NCI-H1417 treated with DMSO at 0.1 percent for 48 hours (cell line): Measurements from ENCODE around the gene CTNND2.

ENCODE experiments used
- DNase-seq: peaks from one replicate; lab custom pipeline; 2025; lab: John Stamatoyannopoulos, UW

Gene CTNND2

GRCh38 chr5:11519236-11519635 is 385.0 kb downstream of the CTNND2 start:
- DNase-seq, result no peak

- DNase-seq, result no peak
These were observed 385.6 kb downstream of the CTNND2 start for GRCh38 chr5:11518676-11519075.

DNA sequence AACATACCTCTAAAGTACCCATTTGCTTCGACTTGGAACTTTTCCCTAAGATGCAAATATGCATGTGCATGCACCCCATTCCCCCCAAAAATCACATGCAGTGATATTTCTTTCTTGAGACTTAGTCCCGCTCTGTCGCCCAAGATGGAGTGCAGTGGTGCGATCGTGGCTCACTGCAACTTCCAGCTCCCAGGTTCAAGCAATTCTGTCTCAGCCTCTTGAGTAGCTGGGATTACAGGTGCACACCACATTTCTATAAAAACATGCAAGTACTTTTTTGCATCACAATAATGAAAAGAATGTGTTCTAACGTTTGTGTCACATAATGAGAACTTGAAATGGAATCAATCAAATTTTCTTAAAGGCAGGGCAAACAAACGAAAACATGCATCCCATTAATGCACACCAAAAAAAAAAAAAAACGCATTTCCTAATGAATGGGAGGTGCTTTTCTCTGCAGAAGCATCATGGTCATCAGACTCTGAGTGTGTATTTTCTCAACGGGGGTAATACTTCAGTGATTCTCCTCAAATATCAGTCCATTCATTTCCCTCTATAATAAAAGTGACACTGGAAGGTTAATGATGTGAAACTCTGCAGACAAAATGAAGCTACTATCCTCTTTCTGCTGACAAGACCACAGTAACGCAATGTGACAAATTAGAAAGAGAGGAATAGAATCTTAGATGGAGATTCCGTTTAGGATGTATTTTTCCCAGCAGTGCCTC is 389.4 kb downstream of the CTNND2 start:
- DNase-seq, result no peak

- DNase-seq, result no peak
These were observed 392.4 kb downstream of the CTNND2 start for GRCh38 chr5:11511878-11512277.

- DNase-seq, result no peak
These were observed 393.4 kb downstream of the CTNND2 start for GRCh38 chr5:11510889-11511288.

- no peak for DNase-seq
These were observed 394.5 kb downstream of the CTNND2 start for GRCh38 chr5:11509793-11510192.

GRCh38 chr5:11507156-11507910 is 396.9 kb downstream of the CTNND2 start:
- DNase-seq, result no peak

DNA sequence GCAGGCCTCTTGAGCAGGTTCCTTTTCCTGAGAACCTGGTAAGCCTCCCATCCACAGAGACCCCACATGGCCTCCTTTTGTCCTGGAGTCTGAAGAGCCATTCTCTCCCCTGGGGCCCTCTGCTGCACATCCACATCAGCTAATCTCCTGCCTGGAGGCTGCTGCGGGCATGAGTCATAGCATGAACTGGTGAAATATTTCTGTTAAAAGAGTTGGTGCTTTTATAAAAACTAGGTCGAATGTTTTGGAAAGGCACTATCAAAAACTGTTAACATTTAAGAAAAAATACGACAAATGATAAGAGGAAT is 399.4 kb downstream of the CTNND2 start:
- no peak for DNase-seq

DNA sequence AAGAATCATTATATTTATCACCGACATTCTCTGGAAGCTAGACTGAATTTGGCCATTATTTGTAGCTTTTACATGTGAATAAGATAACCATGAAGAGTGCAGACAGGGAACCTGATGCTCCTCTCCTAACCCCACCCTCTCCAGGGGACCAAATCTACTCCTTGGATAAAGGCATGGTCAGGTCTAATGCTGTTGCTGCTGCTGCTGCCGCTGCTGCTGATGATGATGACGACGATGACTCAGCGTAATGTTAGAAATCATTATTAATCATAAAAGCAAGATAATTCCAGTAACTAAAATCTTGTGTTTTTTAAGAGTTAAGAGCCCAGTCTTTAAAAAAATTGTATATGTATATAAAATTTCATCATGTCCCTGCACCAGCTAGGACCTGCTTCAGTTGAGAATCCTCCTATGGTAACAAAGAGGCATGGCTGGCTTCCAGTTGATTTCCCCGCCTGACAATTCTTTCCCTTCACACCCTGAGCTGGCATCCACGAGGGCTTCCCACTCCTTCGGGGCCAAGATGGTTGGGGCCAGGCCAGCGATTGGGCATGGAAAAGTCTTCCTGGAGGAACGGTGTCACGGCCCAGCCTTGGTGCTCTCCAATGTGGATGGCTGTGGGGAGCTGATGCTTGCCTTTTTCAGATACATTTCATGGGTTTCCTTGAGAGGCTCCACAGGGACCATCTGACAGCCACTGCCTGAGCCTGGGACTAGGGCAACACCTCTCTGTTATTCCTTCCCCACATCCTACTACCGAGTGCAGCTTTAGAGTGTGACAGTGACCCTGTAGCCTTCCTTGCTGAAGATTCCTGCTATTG is 400.0 kb downstream of the CTNND2 start:
- DNase-seq, result no peak

DNA sequence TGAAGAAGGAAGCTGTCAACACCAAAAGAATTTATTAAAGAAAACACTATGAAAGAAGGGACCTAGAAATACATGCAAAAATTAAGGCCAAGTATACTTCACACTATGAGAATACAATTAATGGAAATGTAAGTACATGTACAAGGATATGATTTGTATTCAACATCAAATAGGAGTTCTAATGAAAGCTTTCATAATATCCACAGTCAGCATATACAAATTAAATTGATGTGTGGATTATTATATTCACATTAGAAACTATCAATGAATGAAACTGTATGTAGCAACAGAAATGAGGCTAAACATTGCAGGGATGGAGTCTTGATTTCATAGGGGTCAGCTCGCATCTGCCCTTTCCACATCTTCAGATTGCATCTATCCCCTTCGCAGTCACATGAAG is 401.5 kb downstream of the CTNND2 start:
- DNase-seq, result no peak

DNA sequence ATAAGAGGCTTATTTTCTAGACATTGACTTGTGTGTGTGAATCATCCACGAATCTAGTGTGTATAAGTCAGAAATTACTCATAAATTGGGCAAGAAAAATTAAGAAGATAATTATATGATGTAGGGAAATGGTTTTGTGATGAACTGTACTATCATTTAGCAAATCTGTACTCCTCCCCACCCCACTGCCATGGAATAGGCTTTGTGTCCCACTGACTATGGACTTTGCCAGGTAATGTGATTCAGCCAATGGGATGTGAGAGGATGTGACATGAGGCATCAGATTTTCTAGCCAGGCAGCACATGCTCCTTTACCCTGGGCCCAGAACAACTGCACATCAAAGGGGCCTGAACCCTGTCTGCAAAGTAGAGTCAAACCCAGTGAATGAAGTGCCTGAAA is 406.6 kb downstream of the CTNND2 start:
- no peak for DNase-seq

GRCh38 chr5:11496137-11496719 is 408.0 kb downstream of the CTNND2 start:
- no peak for DNase-seq

- DNase-seq, result no peak
These were observed 409.9 kb downstream of the CTNND2 start for GRCh38 chr5:11494340-11494739.

GRCh38 chr5:11491404-11492075 is 412.7 kb downstream of the CTNND2 start:
- no peak for DNase-seq

- DNase-seq, result no peak
These were observed 420.6 kb downstream of the CTNND2 start for GRCh38 chr5:11483630-11484029.

- no peak for DNase-seq
These were observed 422.2 kb downstream of the CTNND2 start for GRCh38 chr5:11482011-11482410.

DNA sequence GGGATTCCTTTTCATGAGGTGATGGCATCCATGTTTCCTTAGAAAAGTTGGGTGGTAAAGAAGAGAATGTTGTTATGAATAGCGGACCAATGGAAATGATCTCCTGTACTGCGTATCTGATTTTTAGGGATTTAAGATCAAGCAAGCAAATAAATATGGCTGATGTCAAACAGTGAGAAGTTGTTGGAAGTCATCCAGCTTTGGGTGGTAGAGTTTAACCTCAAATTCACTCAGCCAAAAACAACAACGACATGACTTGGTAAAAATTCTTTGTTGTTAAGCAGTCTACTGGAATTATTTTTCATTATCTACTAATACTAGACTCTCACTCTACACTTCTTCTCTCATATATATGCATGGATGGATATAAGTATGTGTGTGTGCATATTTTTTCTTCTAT is 426.5 kb downstream of the CTNND2 start:
- no peak for DNase-seq

GRCh38 chr5:11476866-11477265 is 427.4 kb downstream of the CTNND2 start:
- no peak for DNase-seq

DNA sequence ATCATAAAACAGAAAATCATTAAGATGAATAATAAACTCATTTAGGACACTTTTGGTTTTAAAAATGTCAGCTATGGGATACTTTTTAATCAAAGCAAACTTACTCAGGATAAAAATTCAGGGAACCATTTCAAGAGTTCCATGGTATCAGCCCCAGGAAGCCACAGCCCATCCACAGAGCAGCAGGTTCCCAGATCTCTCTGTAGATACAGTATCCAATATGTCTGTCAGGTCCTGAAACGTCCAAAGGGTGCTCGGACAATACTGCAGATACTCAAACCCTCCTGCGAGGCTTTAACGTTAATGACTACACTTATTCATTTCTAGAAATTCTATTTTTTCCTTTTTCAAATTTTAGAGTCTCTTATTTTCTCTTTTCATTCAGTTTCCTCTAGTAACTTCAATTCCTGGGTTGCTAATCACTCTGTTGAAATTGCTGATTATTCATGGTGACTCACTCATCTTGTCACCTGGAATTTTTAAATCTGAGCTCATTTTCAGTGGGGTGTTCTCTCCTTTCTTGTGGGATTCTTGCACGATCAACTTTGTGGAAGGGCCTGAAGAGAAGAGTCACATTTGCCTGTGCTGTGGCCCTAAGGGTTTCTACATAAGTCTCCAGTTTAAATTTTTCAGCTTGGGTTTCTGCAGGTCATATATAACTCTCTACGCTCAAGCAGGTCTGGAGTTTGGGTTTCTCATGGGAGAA is 435.8 kb downstream of the CTNND2 start:
- no peak for DNase-seq

GRCh38 chr5:11467588-11467987 is 436.7 kb downstream of the CTNND2 start:
- DNase-seq, result no peak

DNA sequence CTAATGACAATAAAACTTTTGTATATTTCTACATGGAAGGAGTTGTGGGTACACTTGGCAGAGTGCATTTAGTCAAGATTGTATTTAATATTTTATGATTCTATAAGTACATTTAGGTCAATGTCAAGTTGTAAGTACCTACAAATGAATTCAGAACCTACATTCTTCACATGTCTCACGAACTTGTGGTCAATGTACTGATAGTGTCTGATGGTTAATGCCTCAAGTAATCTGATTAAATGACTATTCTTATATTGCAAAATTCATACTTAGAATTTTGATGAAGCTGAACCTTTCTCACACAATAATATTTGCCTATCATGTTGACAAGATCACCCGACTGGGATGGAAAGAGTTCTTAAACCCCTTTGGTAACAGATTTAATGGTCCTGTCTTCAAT is 444.5 kb downstream of the CTNND2 start:
- no peak for DNase-seq
